ENCODE data around the gene CARD8. TPM values are rescaled to one million over a fixed set of nuclear protein-coding genes. Genes with fewer than 3 reads are reported as not detected.

Gene CARD8
- total RNA-seq, 6 donors from 2014 or later = 35.1 to 138 (median 77.8) TPM

DNA sequence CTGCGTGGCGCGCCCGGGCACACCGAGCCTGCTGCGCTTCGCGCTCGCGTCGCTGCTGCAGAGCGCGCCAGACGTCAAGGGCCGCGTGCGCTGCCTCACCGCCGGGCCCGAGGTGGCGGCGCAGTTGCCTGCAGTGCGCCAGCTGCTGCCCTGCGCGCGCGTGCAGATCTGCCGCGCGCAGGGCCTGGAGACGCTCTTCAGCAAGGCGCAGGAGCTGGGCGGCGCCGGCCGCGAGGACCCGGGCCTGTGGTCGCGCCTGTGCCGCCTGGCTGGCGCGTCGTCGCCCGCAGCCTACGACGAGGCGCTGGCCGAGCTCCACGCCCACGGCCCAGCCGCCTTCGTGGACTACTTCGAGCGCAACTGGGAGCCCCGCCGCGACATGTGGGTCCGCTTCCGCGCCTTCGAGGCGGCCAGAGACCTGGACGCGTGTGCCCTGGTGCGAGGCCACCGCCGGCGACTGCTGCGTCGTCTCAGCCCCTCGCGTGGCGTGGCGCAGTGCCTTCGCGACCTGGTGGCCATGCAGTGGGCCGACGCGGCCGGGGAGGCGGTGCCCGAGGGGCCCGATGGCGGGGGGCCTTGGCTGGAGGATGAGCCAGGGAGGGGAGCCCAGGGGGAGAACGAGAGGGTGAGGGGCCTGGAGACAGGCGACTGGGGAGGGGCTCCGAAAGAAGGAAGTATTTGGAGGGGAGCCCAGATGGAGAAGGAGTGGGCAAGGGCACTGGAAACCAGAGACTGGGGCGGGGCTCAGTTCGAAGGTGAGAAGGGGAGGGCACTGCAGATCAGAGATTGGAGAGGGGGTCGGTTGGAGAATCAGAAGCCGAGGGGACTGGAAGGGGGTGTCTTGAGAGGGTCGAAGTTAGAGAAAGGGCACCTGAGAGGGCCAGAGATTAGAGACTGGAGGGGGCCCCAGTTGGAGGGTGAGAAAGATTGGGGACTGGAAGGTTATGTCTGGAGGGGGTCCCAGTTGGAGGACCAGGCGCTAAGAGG lies 60.6 kb downstream of the CARD8 start:
- DNase-seq = peak in 1 of 2 donors; percentile 80
- no peaks in the 10 kb centered on the region for H3K27me3 ChIP-seq
- H3K4me3 ChIP-seq = no peak overlapping the region
- no peaks in the 10 kb centered on the region for H3K9me3 ChIP-seq
- H3K27ac ChIP-seq = no peak overlapping the region
- no peak for ATAC-seq (ENCODE audit: low FRiP score in 2 of 2)
- 78 to 84% methylated on average over 33 to 72 of the region's 95 CpGs for WGBS, 2 donors
- peaks cover 0 to 15% (median 7%) of the 10 kb centered on the region in 4 donors for H3K4me1 ChIP-seq
- TF ChIP-seq, protein P1, sequence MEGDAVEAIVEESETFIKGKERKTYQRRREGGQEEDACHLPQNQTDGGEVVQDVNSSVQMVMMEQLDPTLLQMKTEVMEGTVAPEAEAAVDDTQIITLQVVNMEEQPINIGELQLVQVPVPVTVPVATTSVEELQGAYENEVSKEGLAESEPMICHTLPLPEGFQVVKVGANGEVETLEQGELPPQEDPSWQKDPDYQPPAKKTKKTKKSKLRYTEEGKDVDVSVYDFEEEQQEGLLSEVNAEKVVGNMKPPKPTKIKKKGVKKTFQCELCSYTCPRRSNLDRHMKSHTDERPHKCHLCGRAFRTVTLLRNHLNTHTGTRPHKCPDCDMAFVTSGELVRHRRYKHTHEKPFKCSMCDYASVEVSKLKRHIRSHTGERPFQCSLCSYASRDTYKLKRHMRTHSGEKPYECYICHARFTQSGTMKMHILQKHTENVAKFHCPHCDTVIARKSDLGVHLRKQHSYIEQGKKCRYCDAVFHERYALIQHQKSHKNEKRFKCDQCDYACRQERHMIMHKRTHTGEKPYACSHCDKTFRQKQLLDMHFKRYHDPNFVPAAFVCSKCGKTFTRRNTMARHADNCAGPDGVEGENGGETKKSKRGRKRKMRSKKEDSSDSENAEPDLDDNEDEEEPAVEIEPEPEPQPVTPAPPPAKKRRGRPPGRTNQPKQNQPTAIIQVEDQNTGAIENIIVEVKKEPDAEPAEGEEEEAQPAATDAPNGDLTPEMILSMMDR (IDR thresholded peaks at IDR 0.05) = no peak
- TF ChIP-seq EP300 (IDR thresholded peaks at IDR 0.05) (no peak), POLR2A (IDR thresholded peaks at IDR 0.05) (no peak)
- peaks cover 0 to 5% (median 2%) of the 10 kb centered on the region in 4 donors for H3K36me3 ChIP-seq

DNA sequence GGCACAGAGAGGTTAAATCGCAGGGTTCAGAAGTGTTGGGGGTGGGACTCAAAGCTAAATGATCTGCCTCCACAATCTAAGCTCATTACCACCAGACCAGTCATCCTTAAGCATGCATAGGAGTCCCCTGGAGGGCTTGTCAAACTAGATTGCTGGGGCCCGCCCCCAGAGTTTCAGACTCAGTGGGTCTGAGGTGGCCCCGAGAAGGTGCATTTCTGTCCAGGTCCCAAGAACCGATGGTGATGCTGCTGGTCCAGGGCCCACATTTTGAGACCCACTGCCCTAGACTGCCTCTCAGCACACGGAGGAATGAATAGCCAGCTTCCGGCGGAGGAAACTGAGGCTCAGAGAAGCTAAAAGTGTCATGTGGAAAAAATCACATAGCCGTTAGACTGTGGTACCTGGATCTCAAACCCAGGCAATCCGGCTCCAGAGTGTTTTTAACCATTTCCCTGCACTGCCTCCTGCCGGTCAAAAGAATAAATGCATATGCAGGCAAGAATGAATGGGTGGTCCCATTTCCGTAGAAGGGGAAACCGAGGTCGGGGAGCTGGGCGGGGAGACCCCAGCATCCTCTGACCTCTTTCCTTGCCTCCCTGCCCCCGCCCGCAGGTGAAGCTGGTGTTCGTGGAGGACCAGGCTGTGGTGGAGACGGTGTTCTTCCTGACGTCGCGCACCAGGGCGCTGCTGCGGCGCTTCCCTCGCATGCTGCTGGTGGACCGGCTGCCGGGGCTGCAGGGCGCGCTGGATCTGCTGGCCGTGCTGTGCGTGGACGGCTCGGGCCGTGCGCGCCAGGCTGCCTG lies 61.5 kb downstream of the CARD8 start:
- no peak for ATAC-seq (ENCODE audit: low FRiP score in 2 of 2)
- DNase-seq = peak in 1 of 2 donors; percentile 76
- Histone ChIP-seq H3K9me3 (no peaks in the 10 kb centered on the region), H3K4me1 (peaks cover 0 to 15% (median 7%) of the 10 kb centered on the region in 4 donors), H3K36me3 (peaks cover 0 to 5% (median 2%) of the 10 kb centered on the region in 4 donors), H3K4me3 (no peak overlapping the region), H3K27ac (no peak overlapping the region), H3K27me3 (no peaks in the 10 kb centered on the region)
- TF ChIP-seq, protein P1 (IDR thresholded peaks at IDR 0.05) = peak; percentile 23 to 47 (median 42)
- no peak for TF ChIP-seq EP300 (IDR thresholded peaks at IDR 0.05)
- TF ChIP-seq POLR2AphosphoS5 (IDR thresholded peaks at IDR 0.05) = no peak
- TF ChIP-seq POLR2A (IDR thresholded peaks at IDR 0.05) = no peak
- WGBS, 2 donors = 79 to 81% methylated on average over 30 to 34 of the region's 36 CpGs

DNA sequence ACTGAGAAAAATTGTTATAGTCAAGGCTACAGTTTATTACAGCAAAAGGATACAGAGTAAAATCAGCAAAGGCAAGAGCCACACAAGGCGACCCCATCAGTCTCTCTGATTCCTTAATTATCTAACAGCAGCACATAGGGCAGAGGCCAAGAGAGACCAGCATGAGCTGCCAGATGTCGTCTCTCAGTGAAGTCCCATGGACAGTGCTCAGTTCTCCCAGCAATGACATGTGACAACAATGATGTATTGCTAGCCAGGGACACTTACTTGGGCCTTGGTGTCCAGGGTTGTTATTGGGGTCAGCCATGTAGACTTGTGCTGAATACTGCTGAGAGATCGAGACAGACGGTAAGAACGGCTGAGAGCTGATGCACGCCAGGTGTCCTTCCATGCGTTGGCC lies 63.0 kb downstream of the CARD8 start:
- Histone ChIP-seq H3K4me1 (peaks cover 0 to 15% (median 7%) of the 10 kb centered on the region in 4 donors), H3K36me3 (peaks cover 0 to 8% (median 2%) of the 10 kb centered on the region in 4 donors), H3K9me3 (no peaks in the 10 kb centered on the region), H3K27ac (no peak overlapping the region), H3K27me3 (no peaks in the 10 kb centered on the region), H3K4me3 (no peak overlapping the region)
- TF ChIP-seq POLR2A (IDR thresholded peaks at IDR 0.05) = no peak
- TF ChIP-seq EP300 (IDR thresholded peaks at IDR 0.05) = no peak
- ATAC-seq (ENCODE audit: low FRiP score in 2 of 2) (no peak), DNase-seq (no peak)
- WGBS, 2 donors = 83 to 88% methylated on average over 7 of the region's 7 CpGs

DNA sequence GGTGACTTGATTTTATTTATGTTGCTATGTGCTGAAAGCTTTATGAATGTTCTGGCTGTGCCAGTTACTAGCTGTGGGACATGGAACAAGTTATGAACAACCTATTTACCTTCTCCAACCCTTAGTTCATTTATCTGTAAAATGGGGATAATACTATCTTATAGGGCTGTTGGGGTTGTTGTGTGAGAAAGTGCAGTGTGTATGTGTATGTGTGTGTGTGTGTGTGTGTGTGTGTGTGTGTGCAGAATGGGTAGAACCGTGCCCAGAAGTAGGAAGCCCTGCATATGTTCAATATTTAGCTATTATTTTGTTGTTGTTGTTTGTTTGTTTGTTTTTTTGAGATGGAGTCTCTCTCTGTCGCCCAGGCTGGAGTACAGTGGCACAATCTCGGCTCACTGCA lies 64.8 kb downstream of the CARD8 start:
- DNase-seq = no peak

More for the DNA sequence above, 64.8 kb downstream of the CARD8 start:
- TF ChIP-seq EP300 (IDR thresholded peaks at IDR 0.05) (no peak), POLR2AphosphoS5 (IDR thresholded peaks at IDR 0.05) (no peak), POLR2A (IDR thresholded peaks at IDR 0.05) (no peak)
- TF ChIP-seq, protein P1 (IDR thresholded peaks at IDR 0.05) = no peak
- 86 to 90% methylated on average over 3 of the region's 3 CpGs for WGBS, 2 donors
- H3K9me3 ChIP-seq = no peaks in the 10 kb centered on the region
- H3K27me3 ChIP-seq = no peaks in the 10 kb centered on the region
- H3K27ac ChIP-seq = no peak overlapping the region
- peaks cover 0 to 8% (median 2%) of the 10 kb centered on the region in 4 donors for H3K36me3 ChIP-seq
- H3K4me1 ChIP-seq = no peaks in the 10 kb centered on the region
- no peak overlapping the region for H3K4me3 ChIP-seq
- no peak for ATAC-seq (ENCODE audit: low FRiP score in 2 of 2)

Measured in upper lobe of left lung (tissue), 6 donors.